GM12878 (cell line): ENCODE data around the gene DDHD1.

Source experiments
- HDAC6 ChIP-seq: fragments of 200-600 bp; sonication (generic); IDR thresholded peaks from one replicate; pipeline ENCODE4 v1.8.0; 2017; ENCODE audit warnings: antibody characterized with exemption; ENCODE audit not compliant: unreplicated experiment
- POLR2AphosphoS5 ChIP-seq: IDR thresholded peaks from 2 replicates; pipeline ENCODE4 v1.6.1; 2011; ENCODE audit warnings: mild to moderate bottlenecking, low read length, inconsistent platforms
- RAD21 ChIP-seq: IDR thresholded peaks from 2 replicates; pipeline ENCODE4 v1.6.1; 2011; ENCODE audit warnings: mild to moderate bottlenecking, low read depth, low read length, moderate library complexity; ENCODE audit not compliant: insufficient read depth
- TBL1XR1 ChIP-seq: IDR thresholded peaks from 2 replicates; pipeline ENCODE4 v1.6.1; 2012; ENCODE audit warnings: low read depth, low read length, improper control_type of control experiment
- YY1 ChIP-seq: IDR thresholded peaks from 2 replicates; pipeline ENCODE4 v1.6.1; 2011; ENCODE audit warnings: low read depth, mild to moderate bottlenecking, low read length

DNA sequence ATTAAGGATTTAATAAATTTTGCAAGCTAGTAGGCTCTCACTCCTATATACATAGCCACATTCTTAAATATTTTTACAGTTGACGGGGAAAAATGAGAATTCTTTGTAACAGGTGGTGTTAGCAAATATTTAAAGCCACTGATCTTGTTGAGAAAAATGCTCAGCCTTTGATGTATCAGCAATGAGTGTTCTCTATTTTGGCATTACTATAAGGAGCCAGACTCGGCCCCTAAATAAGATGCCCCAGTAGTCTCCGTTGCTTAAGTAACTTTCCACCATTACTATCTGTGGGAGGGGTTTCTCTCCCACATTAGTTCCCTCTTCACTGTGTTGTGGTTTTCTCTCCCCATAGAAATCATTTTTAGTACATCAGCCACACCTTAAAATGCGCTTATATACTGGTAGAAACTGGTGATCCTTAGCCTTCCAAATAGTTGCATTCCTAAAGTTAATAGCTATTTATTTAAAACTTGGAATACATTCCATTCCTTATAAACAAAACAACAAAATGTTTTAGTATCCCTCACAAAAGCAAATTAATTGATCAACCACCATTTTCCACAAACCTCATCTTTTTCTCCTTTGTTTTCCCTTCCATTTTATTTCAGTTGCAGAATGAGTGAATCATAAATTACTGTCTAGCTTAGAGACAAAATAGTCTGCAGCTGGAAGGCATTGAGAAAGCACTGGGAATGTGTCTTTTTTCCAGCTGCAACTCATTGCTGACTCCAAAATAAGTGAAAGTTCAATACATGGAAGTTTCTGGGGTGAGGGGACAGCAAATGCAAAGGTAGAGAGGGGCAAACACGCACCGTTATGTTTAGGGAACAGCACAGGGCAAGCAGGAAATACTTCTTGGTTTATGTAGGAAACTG is 117.5 kb downstream of the DDHD1 start:
- no peak for TF ChIP-seq POLR2AphosphoS5
- no peak for TF ChIP-seq TBL1XR1
- no peak for TF ChIP-seq HDAC6
- no peak for TF ChIP-seq RAD21
- TF ChIP-seq YY1 = no peak
